ENCODE data around the gene RCN2.

GRCh38 chr15:76973362-76973743, 41.8 kb downstream of the RCN2 start:
- TF ChIP-seq CTCF (IDR thresholded peaks at IDR 0.05), result no peak
- no peak for TF ChIP-seq POLR2AphosphoS5 (IDR thresholded peaks at IDR 0.05)
- no peak for TF ChIP-seq POLR2A (IDR thresholded peaks at IDR 0.05)

Data from breast epithelium (tissue), 3 donors.